Right hindlimb (tissue), 1 donor: ENCODE results near the gene PRKCH.

ENCODE experiments used
- DNase-seq: peaks from one replicate; pipeline ENCODE4 v3.0.0-alpha.2; 2018

PRKCH gene

DNA sequence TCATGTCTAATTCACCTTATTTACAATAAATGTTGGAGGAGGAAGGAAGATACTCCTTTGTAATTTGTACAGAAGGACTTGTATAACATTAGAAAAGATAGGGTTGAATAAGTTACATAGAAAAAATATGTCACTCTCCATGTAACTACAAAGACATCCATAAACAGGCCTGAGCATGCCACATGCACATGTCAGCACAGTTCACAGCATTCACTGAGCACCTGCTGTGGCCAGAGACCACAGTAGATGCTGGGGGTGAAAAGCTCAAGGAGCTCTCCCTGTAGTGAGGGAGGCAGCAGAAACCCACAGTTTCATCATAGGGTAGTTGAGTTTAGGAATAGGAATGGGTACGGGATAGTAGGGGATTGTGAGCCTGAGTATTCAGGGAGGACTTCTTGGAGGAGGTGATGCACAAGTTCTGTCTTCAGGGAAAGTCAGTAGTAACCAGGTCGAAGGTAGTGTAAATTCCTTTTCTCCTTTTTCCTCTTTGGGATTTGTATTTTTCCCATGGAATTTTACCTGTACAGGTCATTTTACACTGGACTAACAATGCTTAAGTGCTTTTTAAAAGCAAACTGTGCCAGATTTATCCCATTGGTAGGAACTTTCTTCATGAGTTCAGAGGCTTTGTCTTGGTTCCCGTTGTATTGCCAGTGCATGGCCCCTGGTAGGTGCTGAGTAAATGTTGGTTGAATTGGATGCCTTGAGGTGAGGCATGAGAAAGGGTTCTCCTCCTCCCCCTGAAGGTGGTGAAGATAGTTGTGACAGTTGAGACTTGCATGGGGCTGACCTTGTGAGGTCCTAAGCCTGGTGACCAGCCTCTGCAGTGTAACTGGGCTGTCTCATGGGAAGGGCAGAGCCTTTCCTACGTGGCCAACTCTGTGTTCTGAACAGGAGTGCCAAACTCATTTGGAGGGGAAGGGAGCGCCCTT, 20.2 kb downstream of the PRKCH start:
- DNase-seq = no peak

DNA sequence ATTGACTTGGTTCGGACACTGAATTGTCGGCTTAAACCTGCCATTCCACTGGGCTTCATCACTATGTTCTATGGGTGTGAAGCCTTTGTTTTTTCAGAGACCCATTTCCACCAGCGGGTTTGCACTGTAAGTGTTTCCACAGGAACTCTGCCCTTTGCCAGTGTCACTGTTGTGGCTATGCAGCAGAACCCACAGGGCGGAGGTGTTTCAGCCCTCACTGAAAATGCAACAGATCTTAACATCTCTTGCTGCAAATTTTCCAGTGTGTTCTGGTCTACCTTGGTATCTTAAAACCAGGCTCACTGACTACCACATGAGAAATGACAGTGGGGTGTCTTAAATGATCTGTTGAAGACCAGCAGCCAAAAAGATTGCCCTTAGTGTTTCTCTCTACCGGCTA, 21.1 kb downstream of the PRKCH start:
- no peak for DNase-seq

DNA sequence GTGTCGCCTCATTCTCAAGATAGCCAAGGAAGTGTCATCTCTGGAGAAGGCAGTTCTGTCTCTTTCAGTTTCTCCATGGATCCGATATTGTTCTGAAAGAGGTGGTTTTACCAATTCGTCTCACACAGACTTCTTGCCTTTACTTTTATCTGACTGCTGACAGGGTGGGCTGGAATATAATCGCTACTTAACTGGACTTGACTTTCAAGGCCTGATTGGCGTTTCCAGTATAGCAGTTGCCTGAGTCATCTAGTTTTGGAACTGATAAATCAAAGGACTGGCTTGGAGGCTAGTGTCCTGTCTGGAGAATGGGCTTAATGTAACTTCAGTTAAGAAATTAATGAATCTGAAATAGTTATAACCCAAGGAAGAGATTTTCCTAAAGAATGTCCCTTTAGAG, 21.6 kb downstream of the PRKCH start:
- DNase-seq = no peak

DNA sequence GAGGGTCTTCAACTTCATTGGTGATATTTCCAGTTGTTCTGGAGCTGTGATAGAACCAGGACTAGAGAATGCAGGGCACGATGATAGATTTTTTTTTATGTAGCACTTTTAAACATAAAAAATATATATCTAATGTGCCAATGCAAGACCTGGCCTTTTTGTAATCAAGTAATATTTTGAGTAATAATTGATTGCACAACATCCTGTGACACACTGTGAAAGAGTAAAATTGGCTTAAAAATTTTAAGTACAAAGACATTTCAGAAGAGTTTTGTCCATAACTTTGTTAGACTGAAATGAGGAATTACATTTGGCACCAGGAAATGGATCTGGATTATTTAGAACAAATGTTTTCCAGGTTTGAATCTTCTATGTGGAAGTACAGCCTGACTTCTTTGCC, 22.1 kb downstream of the PRKCH start:
- no peak for DNase-seq

DNA sequence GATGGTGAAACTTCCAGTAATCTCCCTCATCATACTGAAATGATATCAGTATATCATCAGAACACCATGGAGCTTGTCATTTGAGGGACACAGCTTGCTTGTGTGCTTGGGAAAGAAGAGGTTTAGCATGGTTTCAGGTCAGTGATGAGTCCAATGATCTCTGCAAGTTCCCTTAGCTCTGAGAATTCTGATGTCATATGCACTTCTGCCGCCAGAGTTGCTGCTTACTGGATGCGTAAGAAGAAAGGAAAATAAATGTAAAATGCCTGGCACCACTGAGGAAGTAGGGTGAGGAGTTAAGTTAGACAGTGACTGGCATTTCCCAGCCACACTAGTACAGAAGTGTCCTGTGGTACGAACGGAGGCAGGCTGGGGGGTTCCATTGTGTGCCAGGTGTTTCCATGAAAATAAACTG, 22.6 kb downstream of the PRKCH start:
- no peak for DNase-seq

DNA sequence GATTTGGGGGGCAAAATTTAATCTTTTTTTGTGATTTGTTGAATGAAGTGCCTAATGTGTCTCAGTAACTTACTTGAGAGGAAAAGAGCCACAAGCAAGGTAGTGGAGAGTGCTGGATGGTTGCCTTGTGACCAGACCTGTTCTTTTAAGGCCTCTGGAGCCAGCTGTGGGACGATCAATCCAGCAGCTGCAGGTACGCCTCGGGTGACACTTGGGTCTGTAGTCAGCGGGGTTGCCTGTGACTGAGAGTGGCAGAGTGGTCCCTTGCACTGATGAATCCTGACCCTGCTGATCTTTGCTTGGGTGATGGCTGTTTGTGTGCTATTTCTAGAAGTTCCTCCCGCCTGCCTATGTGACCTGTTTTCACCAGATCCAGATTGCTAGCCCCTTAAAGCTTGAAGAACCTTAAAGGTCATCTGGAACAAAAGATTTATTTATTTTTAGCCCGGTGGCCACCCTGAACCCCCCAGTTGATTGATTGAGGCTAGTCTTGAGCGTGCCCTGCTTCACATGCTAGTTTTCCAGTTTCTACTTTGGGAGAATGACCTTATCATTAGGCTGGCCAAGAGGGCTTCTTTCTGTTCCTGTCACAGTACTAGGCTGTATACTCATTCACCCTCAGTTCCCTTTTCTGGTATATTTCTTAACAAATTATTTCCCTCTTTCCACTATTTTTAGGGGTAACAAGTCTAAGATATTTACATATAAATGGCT, 23.2 kb downstream of the PRKCH start:
- no peak for DNase-seq

DNA sequence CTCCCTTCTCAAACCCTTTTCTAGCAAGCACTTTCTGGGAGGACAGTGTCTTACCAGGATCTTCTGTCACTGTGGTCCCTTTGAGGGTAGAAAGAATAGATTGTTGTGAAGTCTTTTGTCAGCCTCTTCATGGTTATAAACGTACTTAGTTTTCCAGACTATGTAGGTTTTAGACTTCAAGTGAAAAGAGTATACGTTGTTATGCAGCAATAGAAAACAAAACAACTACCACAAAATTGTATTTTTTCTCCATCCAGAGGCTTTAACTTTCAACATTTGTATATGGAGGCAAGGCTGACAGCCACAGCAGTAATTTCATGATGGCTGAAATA, 23.7 kb downstream of the PRKCH start:
- no peak for DNase-seq

DNA sequence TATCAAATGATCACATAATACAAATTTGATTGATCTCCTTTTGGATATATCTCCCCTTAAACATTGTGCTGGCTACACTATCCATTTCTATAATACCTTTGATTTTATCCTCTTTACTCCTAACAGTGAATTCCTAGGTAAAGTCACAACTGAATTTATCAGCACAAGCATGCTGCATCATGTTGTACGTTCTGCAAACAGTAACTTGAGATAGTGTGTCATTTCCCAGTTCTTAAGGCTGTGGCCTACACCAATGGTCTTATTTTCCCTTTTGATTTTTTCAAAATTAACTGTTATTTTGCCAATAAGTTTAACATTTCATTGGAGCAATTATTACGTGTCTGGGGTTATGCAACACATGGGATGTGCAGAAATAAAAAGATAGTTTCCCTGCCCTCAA, 24.8 kb downstream of the PRKCH start:
- DNase-seq = no peak

DNA sequence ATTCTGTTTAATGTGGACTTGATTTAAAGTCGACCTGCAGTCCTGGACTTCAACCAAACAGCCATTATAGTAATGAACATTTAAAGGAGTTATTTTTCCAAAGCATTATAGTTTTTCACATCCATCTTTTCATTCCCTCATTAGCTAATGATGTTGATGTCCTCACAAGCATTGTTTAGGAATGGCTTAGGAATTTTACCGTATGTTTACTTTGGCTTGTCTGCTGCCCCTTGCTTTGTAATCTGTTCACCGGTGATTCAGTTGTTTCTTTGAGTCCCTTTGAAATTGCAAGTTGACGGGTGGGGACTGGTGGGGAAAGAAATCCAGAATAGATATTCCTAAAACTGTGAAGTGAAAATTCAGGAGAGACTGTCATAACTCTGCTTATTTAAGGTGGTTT, 25.4 kb downstream of the PRKCH start:
- DNase-seq = no peak

DNA sequence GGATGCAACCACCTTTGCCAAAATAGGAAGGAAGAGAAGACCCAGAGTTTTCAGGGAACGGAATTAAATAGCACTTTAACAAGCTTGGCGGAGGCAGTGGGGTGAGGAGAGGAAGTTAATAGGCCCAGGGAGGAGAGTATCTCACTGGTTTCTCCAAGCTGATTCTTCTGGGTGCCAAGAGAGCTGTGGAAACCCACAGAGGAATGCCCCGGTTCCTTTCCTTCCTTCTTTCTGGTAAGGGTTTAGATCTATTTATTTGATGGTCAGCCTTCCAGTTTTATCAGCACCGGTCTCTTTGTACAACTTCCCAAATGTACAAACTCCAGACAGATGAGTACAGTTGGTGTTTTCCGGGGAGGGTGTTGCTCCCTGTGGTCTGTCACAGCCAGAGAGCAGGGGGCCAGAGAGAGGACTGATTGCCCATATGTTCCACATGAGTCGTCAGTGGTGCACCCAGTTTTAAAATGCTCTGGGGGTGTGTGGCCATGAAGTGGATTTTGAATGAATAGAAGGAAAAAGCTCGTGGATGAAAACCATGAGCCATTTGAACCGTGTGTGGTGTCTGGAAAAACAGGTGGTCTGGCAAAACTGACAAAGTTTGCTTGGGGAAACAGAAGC, 26.6 kb downstream of the PRKCH start:
- DNase-seq = no peak

DNA sequence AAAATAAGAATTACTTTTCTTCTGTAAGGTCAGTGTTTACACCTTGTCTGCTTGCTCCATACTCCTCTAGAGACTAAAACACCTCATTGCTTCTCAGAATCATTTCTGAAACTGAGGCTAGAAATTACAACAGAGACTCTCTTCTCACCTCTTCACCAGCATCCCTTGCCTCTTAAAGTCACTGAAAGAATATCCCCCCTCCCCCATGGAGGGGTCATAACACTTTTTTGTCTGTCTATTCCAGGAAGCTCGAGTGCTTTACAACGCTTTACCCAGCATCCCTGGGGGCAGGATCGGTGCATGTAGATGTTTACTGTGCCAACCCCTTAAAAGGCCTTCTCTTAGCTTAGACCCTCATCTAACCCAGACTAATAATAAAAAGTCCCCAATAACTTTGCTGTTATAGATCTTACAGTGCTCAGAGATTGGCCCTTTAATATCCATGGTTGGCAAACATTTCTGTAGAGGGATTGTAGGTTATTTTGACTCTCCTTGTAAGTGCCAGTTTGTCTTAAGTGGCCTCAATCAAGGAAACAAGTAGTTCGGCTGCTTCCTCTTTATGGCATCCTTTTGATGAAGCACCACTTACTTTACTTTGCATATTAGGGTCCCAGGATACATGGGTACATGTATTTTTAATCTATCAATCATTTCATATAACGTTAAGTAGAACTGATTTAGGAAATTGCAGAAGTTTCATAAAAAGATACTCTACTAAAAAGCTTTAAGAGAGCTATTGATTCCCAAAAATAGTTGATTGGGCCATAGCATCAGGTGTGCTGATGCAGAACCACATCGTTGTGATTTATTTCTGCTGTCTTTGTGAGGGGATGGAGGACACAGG, 29.3 kb downstream of the PRKCH start:
- DNase-seq = no peak

DNA sequence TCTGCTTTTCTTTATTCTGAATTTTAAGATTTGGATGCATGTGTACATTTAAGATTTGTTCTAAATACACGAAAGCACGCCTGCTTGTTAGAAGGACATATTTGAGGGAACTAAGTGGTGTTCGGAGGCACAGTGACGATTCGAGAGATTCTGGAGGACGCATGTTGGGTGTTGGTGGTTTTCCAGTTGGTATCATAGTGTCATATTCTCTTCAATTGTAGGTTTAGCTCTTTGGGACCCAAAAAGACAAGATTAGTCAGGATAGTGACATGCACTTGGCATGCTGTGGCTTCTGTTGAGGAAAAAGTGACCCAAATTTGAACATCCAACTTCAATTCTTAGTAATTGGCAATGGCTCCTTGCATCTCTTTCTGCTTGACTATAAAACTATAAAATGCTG, 30.1 kb downstream of the PRKCH start:
- no peak for DNase-seq

DNA sequence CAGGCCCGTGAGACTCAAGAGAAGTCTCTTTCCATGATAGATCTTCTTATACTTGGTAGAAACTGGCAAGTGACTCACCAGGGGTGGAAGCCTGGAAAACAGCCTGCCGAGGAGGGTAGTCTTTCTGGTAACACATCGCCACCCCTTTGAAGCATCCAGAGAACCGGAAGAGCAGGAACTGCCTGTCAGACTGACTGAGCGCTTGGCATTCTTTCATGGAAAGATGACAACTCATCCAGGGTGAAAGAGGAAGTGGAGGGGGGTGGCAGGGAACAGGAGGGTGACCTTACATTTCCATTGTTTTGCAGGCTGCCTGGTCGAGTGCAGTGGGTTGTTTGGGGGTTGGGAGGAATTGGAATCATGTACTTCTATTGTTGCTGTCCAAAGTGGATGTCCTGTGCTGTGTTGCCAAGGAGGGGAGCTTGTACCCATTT, 34.5 kb downstream of the PRKCH start:
- DNase-seq = peak; percentile 39

DNA sequence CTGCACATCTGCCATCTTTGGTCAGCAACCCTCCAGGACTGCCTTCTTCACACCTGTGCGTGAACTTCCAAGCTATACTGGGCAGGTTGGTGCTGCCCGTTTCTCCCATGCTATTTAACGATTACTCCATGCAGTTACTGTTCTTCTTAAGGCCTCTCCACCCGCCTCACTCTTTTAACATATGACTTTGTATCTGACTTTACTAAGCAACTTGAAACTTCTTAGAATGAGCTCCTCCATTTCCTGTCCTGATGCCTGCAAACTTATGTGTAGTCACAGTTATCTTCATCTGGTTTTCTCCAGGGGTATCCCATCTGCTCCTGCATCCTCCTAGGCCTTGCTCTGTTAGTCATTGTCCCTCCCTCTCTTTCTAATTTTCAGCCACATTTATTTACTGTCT, 35.7 kb downstream of the PRKCH start:
- DNase-seq = no peak

DNA sequence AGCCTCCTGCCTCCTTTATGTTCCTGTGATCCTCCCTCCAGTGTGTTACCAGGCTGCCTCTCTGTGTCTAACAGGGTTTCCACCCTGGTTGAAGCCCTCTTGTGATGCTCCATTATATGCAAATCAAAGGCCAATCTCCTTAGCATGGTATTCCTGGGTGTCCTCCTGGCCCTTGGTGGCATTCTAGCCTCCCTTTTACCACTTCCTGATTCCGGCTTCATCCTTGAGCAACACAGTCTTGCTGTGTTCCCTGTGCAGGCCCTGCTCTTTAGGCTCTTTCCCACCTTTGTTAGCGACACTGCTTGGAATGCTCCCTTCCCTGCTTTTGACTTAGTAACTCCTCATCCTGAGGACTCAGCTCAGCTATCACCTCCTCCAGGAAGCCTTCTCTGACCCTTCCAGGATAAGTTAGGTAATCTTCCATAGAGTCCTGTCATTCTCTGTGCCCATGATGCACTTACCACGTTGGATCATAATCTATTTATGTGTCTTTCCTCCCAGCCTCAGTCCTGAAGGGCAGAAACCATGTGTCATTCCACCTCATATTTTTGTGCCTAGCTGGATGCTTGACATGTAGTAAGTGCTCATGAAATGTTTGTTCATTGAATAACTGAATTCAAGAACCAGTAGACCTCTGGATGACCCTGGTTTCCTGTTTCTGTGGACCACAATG, 37.3 kb downstream of the PRKCH start:
- DNase-seq = no peak

DNA sequence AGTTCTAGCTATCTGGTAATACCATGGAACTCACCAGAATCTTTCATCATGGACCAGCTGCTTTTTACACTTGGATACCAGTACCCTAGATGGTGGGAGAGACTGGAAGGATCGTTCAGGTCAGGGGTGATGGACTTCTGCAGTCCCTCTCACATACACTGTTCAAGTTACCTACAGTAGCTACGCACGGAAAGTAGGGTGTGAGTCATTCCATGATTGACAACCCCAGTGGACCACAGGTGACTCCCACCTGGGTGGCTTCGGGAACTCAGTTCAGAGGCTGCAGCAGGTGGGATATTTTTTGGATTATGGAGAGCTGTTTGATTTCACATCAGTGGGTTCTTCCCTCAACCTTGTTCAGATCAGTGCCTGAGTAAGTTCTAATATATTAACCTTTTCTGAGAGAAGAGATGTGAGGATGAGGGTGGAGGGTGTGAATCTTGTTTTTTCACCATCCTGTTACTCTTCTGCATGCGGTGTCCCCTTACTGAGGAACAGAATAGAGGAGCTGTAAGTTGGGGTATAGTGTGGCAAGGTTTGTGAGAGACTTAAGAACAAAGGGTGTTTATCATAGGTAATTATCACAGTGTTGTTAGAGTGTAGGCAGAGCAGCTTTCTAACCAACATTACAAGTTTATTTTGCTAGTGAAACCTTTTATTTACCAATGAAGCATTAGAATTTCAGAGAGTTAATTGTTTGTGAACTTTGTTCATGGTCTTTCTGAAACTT, 39.6 kb downstream of the PRKCH start:
- no peak for DNase-seq

DNA sequence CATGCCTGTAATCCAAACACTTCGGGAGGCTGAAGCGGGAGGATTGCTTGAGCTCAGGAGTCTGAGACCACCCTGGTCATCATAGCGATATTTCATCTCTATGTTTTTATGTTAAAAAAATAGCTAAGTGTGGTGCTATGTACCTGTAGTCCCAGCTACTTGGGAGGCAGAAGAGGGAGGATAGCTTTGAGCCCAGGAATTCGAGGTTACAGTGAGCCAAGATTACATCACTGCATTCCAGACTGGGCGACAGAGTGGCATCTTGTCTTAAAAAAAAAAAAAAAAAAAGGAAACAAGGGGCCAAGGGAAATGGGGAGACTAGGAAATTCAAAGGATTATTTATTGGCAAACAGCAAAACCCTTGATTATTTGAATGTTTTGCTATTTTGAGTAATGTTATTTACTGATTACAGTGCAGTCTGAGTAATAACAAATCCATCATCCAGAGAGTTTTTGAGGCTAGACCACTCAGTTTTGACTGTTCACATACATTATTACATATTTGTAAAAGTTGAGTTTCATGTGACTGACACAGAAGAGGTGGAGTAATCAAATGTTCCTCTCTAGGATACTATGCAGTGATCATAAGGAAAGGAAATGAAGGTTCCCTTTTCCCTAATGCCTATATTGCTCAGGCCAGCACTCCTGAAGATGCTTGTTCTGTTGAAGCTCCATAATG, 40.8 kb downstream of the PRKCH start:
- DNase-seq = no peak

DNA sequence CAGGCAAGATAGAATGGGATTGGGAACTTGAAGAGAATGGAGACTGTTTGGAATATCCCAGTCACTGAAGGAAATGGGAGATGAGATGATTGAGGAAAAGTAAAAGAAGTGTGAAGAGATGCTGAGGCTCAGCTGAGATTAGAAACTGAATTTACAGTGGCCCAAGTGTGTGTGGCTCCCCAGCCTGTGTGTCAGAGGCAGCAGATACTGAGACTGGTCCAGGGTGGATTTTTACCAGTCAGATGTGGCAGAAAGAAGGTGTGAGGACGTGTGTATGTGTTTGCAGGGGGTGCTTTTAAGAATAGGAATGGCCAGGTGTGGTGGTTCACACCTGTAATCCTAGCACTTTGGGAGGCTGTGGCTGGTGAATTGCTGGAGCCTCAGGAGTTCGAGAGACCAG, 42.9 kb downstream of the PRKCH start:
- DNase-seq = no peak

DNA sequence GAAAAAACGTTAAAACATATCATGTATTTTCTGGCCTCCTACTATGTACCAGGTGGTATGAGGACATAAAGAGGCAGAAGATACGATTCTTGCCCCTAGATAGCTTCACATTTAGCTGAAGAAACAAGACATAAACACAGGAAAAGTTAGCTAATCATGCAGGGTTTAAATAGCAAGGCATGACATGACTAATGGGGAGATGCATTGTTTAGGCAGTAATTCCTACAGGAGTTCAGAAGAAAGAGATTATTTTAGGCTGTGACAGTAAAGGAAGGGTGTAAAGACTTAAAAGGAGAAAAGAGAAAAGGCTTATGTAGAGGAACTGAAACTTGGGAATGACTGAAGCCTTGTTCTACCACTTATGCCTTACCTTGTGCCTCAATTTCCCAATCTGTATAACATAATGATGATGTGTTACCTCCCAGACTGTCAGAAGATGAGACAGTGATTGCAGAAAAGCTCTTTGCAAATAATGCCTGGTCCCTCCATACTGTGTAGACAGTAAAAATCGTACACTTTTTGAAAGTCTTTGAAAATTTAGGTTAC, 44.4 kb downstream of the PRKCH start:
- no peak for DNase-seq

DNA sequence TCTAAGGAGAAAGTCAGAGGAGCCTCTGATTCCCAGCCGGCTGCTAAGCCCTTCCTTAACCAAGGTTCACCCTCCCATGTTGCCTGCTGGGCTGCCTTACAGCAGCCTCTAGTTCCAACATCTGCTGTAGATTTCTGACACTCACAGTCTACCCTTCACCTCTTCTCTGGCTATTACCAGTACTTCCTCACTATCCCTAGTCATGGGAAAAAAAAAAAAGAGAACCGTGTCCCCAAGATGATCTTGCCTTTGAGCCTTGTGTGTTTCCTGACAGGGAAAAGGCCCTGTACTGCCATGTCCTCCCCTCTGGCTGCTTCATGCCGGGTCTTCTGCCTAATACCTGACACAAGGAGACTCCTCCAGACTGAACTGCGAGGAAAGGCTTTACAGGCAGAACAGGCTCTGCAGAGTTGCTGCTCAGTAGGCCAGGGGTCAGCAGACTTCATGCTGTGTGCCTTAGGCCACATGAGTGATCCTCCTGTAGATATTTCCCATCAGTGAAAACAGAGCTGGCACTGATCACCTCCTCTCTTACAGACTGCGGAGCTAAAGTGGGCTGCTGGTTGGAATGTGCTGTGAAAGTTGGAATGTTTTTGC, 46.8 kb downstream of the PRKCH start:
- no peak for DNase-seq
